Pulmonary artery endothelial cell (primary cell): ENCODE data around the gene PTGS1. TPM values are rescaled to one million over a fixed set of nuclear protein-coding genes. Genes with fewer than 3 reads are reported as not detected.
"Not testable (repeated sequence)": the region's sequence is repeated elsewhere in the genome, so short reads cannot be mapped to it uniquely, and the experiment has no call there.

Experiments used
- DNase-seq: peaks from one replicate; pipeline ENCODE4 v3.0.0-alpha.2; 2011; ENCODE audit warnings: low read depth, low spot score
- total RNA-seq: library from RNA; depleted of rRNA; stranded (reverse); fragments of >200 nt; gene quantifications from 2 replicates; pipeline ENCODE4 v1.2.3, GENCODE V29; 2014

PTGS1 gene
- total RNA-seq, 1 donor from 2014 or later: 14.4 TPM

- no peak for DNase-seq
Observed at GRCh38 chr9:122347348-122348287, 23.2 kb upstream of the PTGS1 start.

GRCh38 chr9:122348288-122348777 is 22.5 kb upstream of the PTGS1 start:
- no peak for DNase-seq

- no peak for DNase-seq
Observed at GRCh38 chr9:122348791-122349190, 22.0 kb upstream of the PTGS1 start.

- DNase-seq: no peak
Observed at GRCh38 chr9:122349201-122349600, 21.6 kb upstream of the PTGS1 start.

GRCh38 chr9:122350577-122351355 is 20.1 kb upstream of the PTGS1 start:
- DNase-seq: peak; percentile 30

- DNase-seq: no peak
Observed at GRCh38 chr9:122354536-122355199, 16.2 kb upstream of the PTGS1 start.

- no peak for DNase-seq
Observed at GRCh38 chr9:122355336-122355875, 15.4 kb upstream of the PTGS1 start.

- no peak for DNase-seq
Observed at GRCh38 chr9:122356627-122357026, 14.2 kb upstream of the PTGS1 start.

GRCh38 chr9:122360891-122361290 is 9.9 kb upstream of the PTGS1 start:
- no peak for DNase-seq

- not testable (repeated sequence) for DNase-seq
Observed at GRCh38 chr9:122363131-122363530, 7.7 kb upstream of the PTGS1 start.

- no peak for DNase-seq
Observed at GRCh38 chr9:122364117-122364782, 6.6 kb upstream of the PTGS1 start.

- DNase-seq: no peak
Observed at GRCh38 chr9:122364783-122365150, 6.1 kb upstream of the PTGS1 start.

GRCh38 chr9:122366074-122366660 is 4.7 kb upstream of the PTGS1 start:
- no peak for DNase-seq

GRCh38 chr9:122367065-122367464 is 3.8 kb upstream of the PTGS1 start:
- DNase-seq: no peak

GRCh38 chr9:122367774-122368460 is 2.9 kb upstream of the PTGS1 start:
- DNase-seq: no peak

- no peak for DNase-seq
Observed at GRCh38 chr9:122368642-122369041, 2.2 kb upstream of the PTGS1 start.

- no peak for DNase-seq
Observed at GRCh38 chr9:122370303-122370702, 521 bp upstream of the PTGS1 start.

GRCh38 chr9:122371846-122372245 is 1.0 kb downstream of the PTGS1 start:
- DNase-seq: no peak

GRCh38 chr9:122372856-122373845 is 2.3 kb downstream of the PTGS1 start:
- DNase-seq: no peak
